Measurements from ENCODE around the gene MCC.

DNA sequence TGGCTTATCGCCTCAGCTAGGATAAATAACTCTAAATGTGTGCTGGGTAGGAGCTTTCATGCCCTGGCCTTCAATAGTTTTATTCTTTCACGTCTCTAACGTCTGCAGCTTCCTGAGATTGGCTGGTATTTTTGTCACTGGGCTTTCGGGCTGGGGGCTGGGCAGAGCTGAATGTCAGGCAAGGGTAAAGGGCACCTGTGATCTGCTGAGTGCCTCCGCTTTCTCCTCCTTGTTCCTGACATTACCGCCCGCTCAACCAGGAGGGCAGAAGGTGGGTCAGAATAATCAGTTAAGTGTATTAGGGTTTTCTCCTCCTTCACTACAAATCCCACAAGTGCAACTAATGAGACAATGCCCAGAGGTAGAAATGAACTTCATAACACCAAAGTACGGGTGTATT is 270.1 kb downstream of the MCC start:
- no peak for TF ChIP-seq TAF1 (IDR thresholded peaks at IDR 0.05; ENCODE audit: low read depth, low read length)
- TF ChIP-seq SPI1 (IDR thresholded peaks at IDR 0.05; ENCODE audit: low read depth, low read length), result no peak
- TF ChIP-seq POLR2AphosphoS5 (IDR thresholded peaks at IDR 0.05; ENCODE audit: low read depth, low read length), result no peak
- no peak for TF ChIP-seq POLR2A (IDR thresholded peaks at IDR 0.05; ENCODE audit: low read depth, low read length)
- no peak for TF ChIP-seq PAX5 (IDR thresholded peaks at IDR 0.05; ENCODE audit: insufficient read depth, low read length, severe bottlenecking)

Measured in GM12891 (cell line).